IPS-20b (cell line): ENCODE data around the gene APC.
A peak's percentile ranks its signal among the peaks of the same experiment; 100 is the strongest.

ENCODE experiments used
- H3K27ac ChIP-seq: one replicate; pipeline ENCODE4 v1.5.1; 2013; ENCODE audit warnings: low read length
- H3K27me3 ChIP-seq: 2 replicates; pipeline ENCODE4 v1.6.1; 2013; ENCODE audit warnings: mild to moderate bottlenecking, low read length, inconsistent platforms; ENCODE audit not compliant: insufficient read depth
- H3K36me3 ChIP-seq: 2 replicates; pipeline ENCODE4 v1.6.1; 2013; ENCODE audit warnings: low read depth, mild to moderate bottlenecking, inconsistent platforms, low read length, moderate library complexity; ENCODE audit not compliant: insufficient read depth
- H3K4me1 ChIP-seq: 2 replicates; pipeline ENCODE4 v1.6.1; 2013; ENCODE audit warnings: mild to moderate bottlenecking, control low read depth, inconsistent platforms, low read length, moderate library complexity; ENCODE audit not compliant: insufficient read depth
- H3K4me3 ChIP-seq: 2 replicates; pipeline ENCODE4 v1.5.1; 2013; ENCODE audit warnings: mild to moderate bottlenecking, low read length, inconsistent platforms
- H3K9ac ChIP-seq: 2 replicates; pipeline ENCODE4 v1.6.1; 2013; ENCODE audit warnings: low read depth, mild to moderate bottlenecking, inconsistent platforms, low read length, moderate library complexity
- H3K9me3 ChIP-seq: 2 replicates; pipeline ENCODE4 v1.6.1; 2013; ENCODE audit warnings: mild to moderate bottlenecking, low read depth, low read length, inconsistent platforms; ENCODE audit not compliant: insufficient read depth

The APC gene

GRCh38 chr5:112737463-112738190 lies at the start of gene APC:
TSS of gene APC (plus strand) at chr5:112737885. CDS start at chr5:112754891, 17,006 bp downstream.
- H3K9me3 ChIP-seq, result no peaks in the 10 kb centered on the region
- peaks cover 5% of the 10 kb centered on the region; the same call in 1 of the 2 replicates for H3K4me1 ChIP-seq
- no peaks in the 10 kb centered on the region for H3K27me3 ChIP-seq
- H3K27ac ChIP-seq, result no peak within 1 kb of the TSS
- H3K9ac ChIP-seq, result peak within 1 kb of the TSS; percentile 68; the same call in 1 of the 2 replicates
- peak within 1 kb of the TSS; percentile 81 for H3K4me3 ChIP-seq
- H3K36me3 ChIP-seq, result no peaks in the 10 kb centered on the region

- H3K4me1 ChIP-seq, result peaks cover 6% of the 10 kb centered on the region
- H3K36me3 ChIP-seq, result no peaks in the 10 kb centered on the region
Measured at GRCh38 chr5:112689155-112689909, 48.4 kb upstream of the APC start.

GRCh38 chr5:112690605-112691338 lies 46.9 kb upstream of the APC start:
- peaks cover 6% of the 10 kb centered on the region for H3K4me1 ChIP-seq
- H3K27ac ChIP-seq, result no peak overlapping the region
- H3K9ac ChIP-seq, result no peak overlapping the region
- H3K27me3 ChIP-seq, result no peaks in the 10 kb centered on the region
- H3K36me3 ChIP-seq, result no peaks in the 10 kb centered on the region
- H3K9me3 ChIP-seq, result no peaks in the 10 kb centered on the region
- H3K4me3 ChIP-seq, result no peak overlapping the region

More at GRCh38 chr5:112689155-112689909, 48.4 kb upstream of the APC start:
- Histone ChIP-seq H3K9ac (no peak overlapping the region), H3K27me3 (no peaks in the 10 kb centered on the region), H3K4me3 (no peak overlapping the region), H3K9me3 (no peaks in the 10 kb centered on the region), H3K27ac (no peak overlapping the region)

- peaks cover 4% of the 10 kb centered on the region; the same call in 1 of the 2 replicates for H3K4me1 ChIP-seq
- H3K9me3 ChIP-seq, result no peaks in the 10 kb centered on the region
- no peak overlapping the region for H3K27ac ChIP-seq
- H3K4me3 ChIP-seq, result no peak overlapping the region
- no peak overlapping the region for H3K9ac ChIP-seq
- H3K36me3 ChIP-seq, result no peaks in the 10 kb centered on the region
- H3K27me3 ChIP-seq, result no peaks in the 10 kb centered on the region
Measured at GRCh38 chr5:112691339-112691680, 46.4 kb upstream of the APC start.

- no peaks in the 10 kb centered on the region for H3K9me3 ChIP-seq
- H3K4me1 ChIP-seq, result peaks cover 4% of the 10 kb centered on the region; the same call in 1 of the 2 replicates
- H3K36me3 ChIP-seq, result no peaks in the 10 kb centered on the region
- H3K4me3 ChIP-seq, result no peak overlapping the region
- no peak overlapping the region for H3K27ac ChIP-seq
- H3K9ac ChIP-seq, result no peak overlapping the region
- H3K27me3 ChIP-seq, result no peaks in the 10 kb centered on the region
Measured at GRCh38 chr5:112691758-112692157, 45.9 kb upstream of the APC start.

- H3K4me1 ChIP-seq, result peaks cover under 1% of the 10 kb centered on the region; the same call in 1 of the 2 replicates
- H3K36me3 ChIP-seq, result no peaks in the 10 kb centered on the region
- H3K27me3 ChIP-seq, result no peaks in the 10 kb centered on the region
- H3K9me3 ChIP-seq, result no peaks in the 10 kb centered on the region
- H3K27ac ChIP-seq, result no peak overlapping the region
- no peak overlapping the region for H3K9ac ChIP-seq
- no peak overlapping the region for H3K4me3 ChIP-seq
Measured at GRCh38 chr5:112692472-112692871, 45.2 kb upstream of the APC start.

- Histone ChIP-seq H3K27me3 (no peaks in the 10 kb centered on the region), H3K4me1 (no peaks in the 10 kb centered on the region), H3K4me3 (no peak overlapping the region), H3K9ac (no peak overlapping the region), H3K9me3 (no peaks in the 10 kb centered on the region), H3K27ac (no peak overlapping the region), H3K36me3 (no peaks in the 10 kb centered on the region)
Measured at GRCh38 chr5:112693301-112693700, 44.4 kb upstream of the APC start.

- H3K27me3 ChIP-seq, result no peaks in the 10 kb centered on the region
- no peak overlapping the region for H3K27ac ChIP-seq
- H3K4me1 ChIP-seq, result no peaks in the 10 kb centered on the region
- no peak overlapping the region for H3K9ac ChIP-seq
- no peaks in the 10 kb centered on the region for H3K9me3 ChIP-seq
- no peaks in the 10 kb centered on the region for H3K36me3 ChIP-seq
- no peak overlapping the region for H3K4me3 ChIP-seq
Measured at GRCh38 chr5:112694853-112695709, 42.6 kb upstream of the APC start.

GRCh38 chr5:112696786-112697185 lies 40.9 kb upstream of the APC start:
- no peaks in the 10 kb centered on the region for H3K4me1 ChIP-seq
- H3K9ac ChIP-seq, result no peak overlapping the region
- H3K27me3 ChIP-seq, result no peaks in the 10 kb centered on the region
- no peaks in the 10 kb centered on the region for H3K36me3 ChIP-seq
- H3K9me3 ChIP-seq, result no peaks in the 10 kb centered on the region
- no peak overlapping the region for H3K4me3 ChIP-seq
- no peak overlapping the region for H3K27ac ChIP-seq

GRCh38 chr5:112697322-112697721 lies 40.4 kb upstream of the APC start:
- no peak overlapping the region for H3K9ac ChIP-seq
- no peaks in the 10 kb centered on the region for H3K4me1 ChIP-seq
- H3K27me3 ChIP-seq, result no peaks in the 10 kb centered on the region
- H3K4me3 ChIP-seq, result no peak overlapping the region
- H3K27ac ChIP-seq, result no peak overlapping the region
- no peaks in the 10 kb centered on the region for H3K36me3 ChIP-seq
- no peaks in the 10 kb centered on the region for H3K9me3 ChIP-seq

GRCh38 chr5:112697833-112698232 lies 39.9 kb upstream of the APC start:
- Histone ChIP-seq H3K9me3 (no peaks in the 10 kb centered on the region), H3K4me1 (no peaks in the 10 kb centered on the region), H3K4me3 (no peak overlapping the region), H3K27me3 (no peaks in the 10 kb centered on the region), H3K27ac (no peak overlapping the region), H3K36me3 (no peaks in the 10 kb centered on the region), H3K9ac (no peak overlapping the region)
